Suppressor macrophage (primary cell): ENCODE results near the gene TNNI3K.

Experiments
- DNase-seq, 4 experiments: peaks; one replicate each; pipeline ENCODE4 v3.0.0-alpha.2; 2020 to 2022

TNNI3K gene

DNA sequence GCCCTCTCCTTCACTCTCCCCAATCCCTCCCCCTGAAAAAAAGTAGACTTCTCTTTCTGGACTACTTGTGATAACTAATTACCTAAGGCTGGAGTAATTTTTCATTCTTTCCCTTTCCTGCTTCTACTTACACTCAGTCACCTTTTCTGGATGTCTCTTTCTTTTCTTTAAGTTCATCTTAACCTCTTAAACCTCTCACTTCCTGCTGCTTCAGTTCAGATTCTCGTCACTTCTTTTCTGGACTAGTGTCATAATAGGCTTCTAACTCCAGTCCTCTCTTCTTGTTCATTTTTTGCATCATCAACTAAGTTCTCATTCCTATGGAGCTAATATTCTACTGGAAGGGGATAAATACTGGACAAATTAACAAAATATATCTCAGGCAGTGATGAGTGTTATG lies 201.8 kb downstream of the TNNI3K start:
- no peak for DNase-seq

DNA sequence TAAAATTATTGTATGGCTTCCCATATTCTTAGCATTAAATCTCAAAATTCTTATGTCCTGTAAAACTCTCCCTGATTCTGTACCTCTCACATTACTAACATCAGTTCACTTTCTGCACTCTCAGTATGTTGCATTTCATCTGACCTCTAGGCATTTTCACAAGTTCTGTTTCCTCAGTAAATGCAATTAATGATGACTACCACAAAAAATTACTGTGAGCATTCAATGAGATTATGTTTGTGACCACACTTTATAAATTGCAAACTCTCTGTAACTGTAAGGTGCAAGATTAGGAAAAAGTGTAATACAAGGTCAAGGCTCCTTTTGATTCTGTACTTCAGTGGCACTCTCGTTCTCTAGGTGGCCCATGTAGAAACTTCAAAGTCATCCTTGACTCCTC lies 216.8 kb downstream of the TNNI3K start:
- DNase-seq: no peak

DNA sequence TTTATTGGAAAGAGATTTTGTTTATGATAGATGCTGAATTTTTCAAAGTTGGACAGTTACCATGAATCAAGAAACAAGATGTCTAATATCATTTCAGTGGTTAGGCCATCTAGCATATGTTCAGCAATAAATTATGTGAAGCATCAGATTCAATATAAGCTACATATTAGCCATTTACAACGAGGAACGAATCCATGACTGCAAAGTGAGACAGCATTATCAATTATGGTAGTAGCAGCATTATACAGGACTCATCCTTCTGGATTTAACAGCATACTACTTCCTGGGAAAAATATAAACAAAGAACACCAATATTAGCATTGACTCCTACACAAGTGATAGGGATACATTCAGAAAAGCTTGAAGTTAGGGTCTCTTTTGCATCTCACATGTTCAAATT lies 218.1 kb downstream of the TNNI3K start:
- no peak for DNase-seq

DNA sequence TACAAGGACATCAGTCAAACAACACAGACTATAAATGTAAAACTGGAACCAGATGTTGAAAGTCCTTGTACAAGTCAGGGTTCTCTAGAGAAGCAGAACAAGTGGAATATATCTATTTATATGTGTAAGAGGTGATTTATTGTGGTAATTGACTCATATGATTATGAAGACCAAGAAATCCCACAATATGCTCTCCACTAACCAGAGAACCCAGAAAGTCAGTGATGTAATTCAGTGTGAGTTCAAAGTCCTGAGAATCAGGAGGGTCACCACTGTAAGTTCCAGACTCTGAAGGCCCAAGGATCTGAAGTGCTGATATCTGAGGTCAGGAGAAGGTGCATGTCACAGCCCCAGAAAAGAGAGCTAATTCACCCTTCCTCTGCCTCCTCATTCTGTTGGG lies 220.2 kb downstream of the TNNI3K start:
- DNase-seq: no peak

DNA sequence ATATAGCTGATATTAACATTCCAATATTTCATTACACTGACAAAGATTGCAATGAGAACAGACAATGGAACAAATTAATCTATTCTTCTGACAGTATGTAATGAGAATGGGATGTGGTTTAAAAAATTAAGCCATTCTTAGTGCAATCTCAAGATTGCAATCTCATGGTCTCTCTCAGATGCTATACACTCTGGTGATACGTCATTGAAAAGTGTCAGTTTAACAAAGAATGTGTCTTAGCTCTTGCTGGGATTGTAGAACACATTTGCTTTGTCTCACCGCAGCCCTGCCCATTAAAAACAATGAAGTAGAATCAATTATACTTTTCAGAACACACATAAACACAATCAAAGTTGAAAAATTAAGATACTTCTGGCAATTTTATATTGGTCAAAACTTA lies 222.1 kb downstream of the TNNI3K start:
- DNase-seq: no peak

DNA sequence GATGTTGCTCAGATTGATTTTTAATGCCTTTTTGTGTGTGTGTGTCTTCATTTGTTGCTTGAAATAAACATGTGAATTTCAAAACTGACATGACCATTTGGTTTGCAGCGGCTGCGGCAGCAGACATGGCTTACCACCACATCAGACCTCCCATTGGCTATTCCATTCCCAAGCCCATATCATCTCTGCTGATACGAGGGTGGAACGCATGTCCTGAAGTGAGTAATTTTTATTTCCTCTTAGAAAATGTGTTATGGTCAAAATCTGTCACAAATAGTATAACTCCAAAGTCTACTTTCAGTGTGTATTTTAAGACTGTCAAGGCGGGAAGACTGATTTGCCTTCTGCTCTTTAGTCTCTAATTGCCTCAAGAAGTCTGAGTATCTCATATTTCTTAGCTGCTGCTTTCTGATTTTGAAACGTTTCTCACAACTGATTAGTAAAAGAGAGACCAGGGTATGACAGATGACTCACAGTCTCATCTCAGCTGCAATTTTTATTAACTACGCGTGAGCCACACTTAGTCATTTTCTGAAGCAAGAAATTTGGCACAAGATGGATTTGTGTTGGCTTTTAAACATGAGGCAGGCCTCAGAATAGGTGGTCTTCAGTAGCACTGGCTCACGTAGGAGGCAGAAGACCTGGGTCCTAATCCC lies 228.3 kb downstream of the TNNI3K start:
- no peak for DNase-seq

DNA sequence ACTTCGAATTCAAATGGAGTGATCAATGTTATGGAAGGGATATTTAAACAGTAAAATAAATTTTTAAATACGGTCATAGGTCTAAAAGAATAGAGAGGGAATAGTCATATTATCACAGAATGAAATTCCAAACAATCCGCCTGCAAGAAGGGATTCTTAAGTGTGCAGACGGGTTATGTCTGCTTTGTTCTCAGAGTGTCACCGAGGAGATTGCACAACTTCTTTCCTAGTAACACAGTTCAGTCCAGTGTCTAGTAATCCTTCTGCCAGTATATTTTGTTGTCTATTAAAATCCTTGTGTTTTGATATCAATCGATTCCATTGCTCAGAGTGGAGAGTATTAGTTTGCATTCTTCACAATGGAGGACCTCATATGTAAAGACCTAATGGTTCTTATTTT lies 228.8 kb downstream of the TNNI3K start:
- DNase-seq: no peak

DNA sequence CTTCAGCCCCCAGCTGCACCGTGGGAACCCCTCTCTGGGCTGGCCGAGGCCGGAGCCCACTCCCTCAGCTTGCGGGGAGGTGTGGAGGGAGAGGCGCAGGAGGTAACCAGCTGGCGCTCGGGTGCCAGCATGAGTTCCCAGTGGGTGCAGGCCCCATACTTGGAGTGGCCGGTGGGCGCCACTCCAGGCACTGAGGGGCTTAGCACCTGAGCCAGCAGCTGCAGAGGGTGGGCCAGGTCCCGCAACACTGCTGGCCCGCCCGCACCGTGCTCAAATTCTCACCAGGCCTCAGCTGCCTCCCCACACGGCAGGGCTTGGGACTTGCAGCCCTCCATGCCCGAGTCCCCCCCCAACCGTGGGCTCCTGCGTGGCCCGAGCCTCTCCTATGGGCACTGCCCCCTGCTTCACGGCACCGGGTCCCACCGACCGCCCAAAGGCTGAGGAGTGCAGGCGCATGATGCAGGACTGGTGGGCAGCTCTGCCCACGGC lies 230.1 kb downstream of the TNNI3K start:
- DNase-seq: no peak

DNA sequence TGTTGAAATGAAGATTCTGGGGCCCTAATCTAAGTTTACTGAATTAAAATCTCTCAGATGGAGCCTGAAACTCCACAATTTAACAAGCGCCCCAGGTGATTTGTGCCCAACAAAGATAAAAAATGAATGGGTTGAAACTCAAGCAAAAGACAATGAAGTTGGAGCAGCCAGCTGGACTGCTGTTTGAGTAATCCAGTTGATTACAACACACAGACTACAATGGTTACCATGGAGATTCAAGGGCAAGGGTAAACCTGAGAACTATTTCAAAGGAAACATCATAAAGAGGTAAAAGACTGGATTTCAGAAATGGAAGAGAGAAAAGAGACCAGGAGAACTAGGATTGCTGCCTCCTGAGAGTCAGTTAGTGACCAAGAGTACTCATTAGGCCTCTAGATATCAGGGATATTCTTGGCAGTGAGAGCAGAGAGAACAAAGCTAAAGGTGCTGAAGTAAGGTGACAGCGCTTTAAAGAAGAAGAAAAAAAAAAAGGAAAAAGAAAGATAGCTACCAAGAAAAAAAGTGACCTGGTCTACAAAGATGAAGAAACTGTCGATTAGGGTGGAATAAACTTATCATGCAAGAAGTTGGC lies 232.7 kb downstream of the TNNI3K start:
- no peak for DNase-seq

DNA sequence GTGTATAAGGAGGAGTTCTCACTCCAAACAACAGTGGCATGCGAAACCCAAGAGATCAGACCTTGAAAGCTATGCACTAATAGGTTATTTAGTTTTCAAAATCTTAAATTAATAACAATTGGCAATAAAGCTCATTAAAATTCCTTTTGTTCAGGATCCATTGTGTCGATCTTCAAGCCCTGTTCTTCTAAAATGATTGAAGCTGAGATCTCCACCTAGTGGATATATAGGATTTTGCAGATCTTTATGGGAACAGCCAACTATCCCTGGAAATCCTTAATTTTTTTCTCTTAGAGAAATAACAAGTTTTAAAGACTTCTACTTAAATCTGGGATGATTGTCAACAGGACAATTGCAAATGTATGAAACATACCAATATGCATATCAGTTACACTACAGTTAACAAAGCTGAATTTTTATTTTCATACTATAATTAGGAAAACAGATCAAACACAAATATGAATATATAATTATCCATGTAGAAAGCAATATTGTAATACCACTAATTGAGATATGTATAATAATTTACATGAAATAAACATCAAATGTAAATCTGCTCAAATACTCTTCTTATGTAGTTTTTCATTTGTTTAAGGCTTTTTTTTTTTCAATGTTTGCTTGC lies 233.9 kb downstream of the TNNI3K start:
- peak in 3 of 4 experiments; percentile 5 to 37 (median 34) for DNase-seq

DNA sequence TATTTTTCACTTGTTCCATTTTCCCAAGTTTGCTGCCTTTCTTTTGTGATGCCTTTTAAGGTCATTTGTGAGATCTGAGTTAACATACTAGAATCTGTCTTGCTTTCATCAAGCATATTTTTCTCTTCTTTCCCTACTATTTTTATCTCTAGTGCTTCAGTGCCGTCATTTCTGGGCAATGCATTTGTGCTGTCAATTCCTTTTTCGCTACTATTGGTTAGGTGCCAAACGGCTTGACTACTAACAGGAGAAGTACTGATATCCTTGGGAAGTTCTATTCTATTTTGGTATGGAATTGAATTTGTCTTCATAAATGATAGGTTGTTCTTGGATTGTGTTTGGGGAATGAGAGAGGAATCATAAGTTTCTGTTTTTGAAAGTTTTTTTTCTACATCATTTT lies 235.1 kb downstream of the TNNI3K start:
- DNase-seq: no peak

DNA sequence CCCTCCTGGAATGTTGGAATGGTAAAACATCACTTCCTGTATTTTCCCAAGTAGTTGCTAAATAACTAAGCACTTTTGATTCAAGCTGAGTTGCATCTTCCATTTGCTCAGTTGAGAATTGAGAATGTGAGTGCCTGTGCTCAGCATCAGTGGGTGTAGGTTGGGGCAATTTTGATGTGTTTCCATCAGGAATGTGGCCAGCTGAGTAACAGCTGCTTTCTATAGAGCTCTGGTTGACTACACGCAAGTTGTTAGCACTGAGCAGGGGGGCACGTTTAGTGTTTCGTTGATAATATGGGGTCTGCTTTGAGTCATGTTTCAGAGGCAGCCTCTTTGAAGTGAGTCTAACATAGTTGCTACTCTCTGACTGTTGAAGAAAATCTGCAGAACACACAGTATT lies 235.7 kb downstream of the TNNI3K start:
- DNase-seq: no peak

DNA sequence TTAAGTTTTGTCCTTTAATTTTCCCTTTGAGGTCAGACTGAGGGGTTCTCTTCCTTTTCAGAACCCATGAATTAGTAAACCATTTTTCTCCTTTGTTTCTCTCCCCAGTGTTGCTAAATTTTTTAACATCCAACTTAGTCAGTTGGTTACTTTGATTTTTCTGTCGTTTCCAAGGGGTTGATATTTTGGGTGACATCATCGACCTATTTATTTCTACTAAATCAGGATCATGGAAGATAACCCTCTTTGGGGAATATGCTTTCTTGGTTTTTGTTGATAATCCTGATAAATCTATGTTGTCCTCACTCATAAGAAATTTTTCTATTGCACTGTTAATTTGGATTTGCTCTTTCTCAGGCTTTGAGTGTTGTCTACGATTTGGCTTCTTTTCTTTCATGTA lies 236.3 kb downstream of the TNNI3K start:
- DNase-seq: no peak

DNA sequence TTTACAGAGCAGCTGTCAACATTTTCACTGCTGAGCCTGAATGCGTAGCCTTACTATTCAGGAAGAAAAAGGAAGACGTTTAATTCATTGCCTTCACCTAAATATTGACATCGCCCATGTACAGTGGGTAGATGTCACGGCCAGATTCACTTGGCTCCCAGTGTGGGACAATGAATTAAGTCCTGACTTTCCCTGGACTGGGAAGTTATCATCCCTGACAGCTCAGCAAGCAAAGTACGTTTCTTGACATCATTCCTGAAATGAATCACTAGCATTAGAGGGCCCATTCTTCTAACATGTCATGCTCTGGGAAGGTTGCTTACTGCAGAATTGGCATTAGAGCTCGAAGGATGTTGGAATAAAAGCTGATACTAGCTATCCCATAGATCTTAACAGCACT lies 239.4 kb downstream of the TNNI3K start:
- no peak for DNase-seq

DNA sequence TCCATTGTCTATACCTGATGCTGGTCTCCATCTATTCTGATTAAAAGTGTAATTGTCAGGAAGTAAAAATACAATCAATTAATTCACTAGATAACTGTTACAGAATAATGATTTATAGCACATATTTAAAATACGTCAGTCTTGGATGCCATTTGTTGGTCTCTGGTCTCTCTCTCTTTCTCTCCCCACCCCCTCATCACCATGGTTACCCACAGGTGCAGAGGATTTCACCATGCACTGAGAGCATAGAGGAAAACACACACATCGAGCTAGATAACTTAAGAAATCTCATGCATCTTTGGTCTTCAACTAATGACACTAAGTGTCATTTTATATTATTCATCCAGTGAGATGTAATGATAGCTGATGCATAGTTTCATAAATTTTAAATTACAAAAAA lies 243.8 kb downstream of the TNNI3K start:
- no peak for DNase-seq

DNA sequence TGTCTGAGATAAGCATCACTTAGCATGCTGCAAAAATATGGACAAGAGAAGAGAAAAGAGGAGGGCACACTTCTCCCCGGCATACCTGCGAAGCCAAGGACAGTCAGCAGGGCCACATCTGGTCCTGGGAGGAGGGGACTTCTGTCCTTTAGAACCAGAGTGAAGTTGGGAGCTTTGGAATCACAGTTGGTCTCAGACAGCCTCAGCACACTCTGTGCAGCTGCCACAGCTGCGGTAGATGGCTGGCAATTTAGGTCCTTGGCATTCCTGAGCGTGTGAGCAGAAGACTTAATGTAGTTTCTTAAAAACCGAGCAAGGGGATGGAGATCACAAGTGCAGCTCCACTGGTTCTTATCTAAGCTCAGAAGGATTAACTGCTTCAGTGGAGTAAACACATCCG lies 244.9 kb downstream of the TNNI3K start:
- no peak for DNase-seq

DNA sequence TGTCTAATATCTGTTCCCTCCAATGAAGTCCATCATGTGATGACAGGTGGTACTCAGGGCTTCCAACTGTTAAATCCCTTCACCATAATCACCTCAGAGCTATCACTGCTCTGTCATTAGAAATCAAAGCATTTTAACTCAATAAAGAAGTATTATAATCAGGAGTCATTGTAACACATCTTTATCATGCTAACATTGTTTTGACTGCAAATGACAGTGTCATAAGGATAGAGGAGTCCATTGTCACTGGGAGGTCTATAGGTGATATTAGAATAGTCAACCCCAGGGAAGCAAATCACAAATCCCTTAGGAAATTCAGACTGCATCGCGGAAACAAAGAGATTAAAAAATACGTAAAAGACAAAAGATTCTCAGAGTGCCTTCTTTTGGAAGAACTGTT lies 246.4 kb downstream of the TNNI3K start:
- DNase-seq: no peak

DNA sequence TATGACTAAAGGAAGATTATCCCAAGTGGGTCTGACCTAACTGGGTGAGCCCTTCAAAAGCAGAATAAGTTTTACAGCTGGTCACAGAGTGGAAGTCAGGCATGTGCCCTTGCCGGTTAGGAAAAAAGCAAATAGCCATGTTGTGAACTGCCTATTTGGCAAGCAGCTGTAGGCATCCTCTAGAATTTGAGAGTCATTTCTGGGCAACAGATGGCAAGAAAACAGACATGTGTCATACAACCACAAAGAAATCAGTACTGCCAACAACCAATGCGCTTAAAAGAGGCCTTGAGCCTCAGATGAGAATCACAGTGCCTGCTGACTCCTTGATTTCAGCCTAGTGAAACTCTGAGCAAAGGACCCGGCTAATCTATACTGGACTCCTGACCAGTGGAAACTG lies 250.4 kb downstream of the TNNI3K start:
- DNase-seq: no peak

DNA sequence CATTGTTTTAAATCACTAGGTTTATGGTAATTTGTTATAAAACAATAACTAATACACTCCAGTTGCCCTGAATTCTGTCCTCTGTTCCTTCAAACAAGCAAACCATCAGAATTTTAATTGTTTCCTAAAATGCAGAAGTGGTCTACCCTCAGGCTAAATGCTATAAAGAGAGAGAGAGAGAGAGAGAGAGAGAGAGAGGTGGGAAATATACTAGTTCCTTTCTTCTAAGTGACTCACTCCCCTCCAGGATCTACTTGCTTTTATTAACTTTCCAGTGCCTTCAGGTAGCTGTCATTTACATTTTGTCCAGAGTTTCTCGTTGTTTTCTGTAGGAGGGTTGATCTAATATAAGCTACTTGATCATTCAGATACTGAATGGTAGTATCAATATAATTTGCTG lies 250.8 kb downstream of the TNNI3K start:
- DNase-seq: no peak

DNA sequence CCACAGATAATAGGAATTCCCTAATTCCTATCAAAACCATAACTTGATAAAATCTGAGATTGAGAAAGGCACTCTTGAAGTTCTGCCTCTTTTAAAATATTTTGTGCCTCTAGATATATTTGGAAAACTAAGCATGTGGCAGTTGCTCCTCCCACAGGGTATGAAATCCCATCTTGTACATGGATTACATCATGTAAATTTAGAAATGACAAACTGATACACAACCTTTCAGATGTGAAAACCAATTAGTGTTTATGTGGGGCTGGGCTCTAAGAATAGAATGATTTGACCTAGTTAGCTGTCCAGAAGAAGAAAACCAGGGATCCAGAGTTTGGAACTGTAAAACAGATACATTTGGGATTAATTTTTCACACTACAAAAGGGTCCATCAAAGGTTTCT lies 261.5 kb downstream of the TNNI3K start:
- DNase-seq: no peak

DNA sequence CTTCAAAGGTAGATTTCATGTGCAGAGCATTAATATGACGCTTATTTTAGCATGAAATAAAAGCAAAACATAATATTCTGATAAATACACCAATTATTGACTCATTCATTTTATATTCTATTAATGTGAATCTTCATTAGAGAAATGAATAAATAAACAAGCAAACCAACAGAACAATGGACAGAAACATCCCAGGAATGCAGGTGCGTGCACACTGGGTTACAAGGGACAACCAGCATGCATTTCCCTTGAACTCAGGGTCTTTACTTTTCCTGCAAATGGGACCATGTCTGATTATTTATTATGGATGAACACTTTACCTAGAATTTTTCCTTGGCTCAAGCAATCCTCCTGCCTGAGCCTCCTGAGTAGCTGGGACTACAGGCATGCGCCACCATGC lies 263.7 kb downstream of the TNNI3K start:
- DNase-seq: no peak

DNA sequence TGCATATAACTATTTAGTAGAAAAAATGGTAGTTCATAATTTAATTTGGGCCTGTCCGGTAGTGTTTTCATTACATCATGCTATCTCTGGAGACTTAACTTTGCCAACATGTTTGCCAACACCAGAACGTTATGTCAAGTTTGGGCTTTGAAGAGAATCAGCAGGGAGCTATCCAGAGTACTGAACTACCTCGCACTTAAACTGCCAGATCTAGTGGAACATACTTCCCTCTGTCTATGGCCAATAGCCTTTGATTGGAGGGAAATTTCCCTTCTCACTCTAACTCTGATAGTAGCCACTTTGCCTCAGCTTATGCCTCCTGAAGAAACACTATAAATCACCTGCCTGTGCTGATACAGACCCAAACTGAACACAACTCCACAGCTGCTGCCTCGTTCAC lies 267.2 kb downstream of the TNNI3K start:
- DNase-seq: peak in 2 of 4 experiments; percentile 8 to 9

DNA sequence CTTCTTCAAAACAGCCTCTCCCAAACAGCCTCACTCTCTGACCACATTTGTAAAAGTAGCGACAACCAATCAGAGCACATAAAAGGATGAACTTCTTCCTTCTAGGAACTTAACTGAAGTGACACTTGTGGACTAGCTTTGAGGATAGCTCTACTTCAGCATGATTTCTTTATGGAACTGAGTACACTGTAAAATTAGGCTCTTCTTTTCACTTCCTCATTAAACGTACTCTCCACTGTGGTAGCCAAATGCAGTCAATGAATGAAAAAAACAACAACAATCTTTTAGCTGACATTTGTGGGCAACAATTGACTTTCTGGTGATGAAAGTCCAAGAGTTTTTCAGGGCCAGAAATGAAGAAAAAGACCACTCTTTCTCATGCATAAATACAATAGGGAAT lies 267.7 kb downstream of the TNNI3K start:
- DNase-seq: no peak
